ENCODE data around the gene URGCP. TPM values are rescaled to one million over a fixed set of nuclear protein-coding genes. Genes with fewer than 3 reads are reported as not detected.

Gene URGCP
- total RNA-seq, 2 donors from 2014 or later, result 15.6 to 22.1 TPM

GRCh38 chr7:43891069-43891955 lies 15.1 kb downstream of the URGCP start:
- H3K9me3 ChIP-seq, result no peaks in the 10 kb centered on the region
- WGBS, 2 donors, result 50 to 54% methylated on average over 12 of the region's 12 CpGs
- no peaks in the 10 kb centered on the region for H3K27me3 ChIP-seq
- DNase-seq (no peak), ATAC-seq (no peak)
- no peaks in the 10 kb centered on the region for H3K36me3 ChIP-seq (replicated peaks in 1 of 2; ENCODE audit: insufficient read depth in 1 of 2, low read depth in 2 of 2)
- H3K27ac ChIP-seq, result no peak overlapping the region
- intact Hi-C loops (cut with DNase I), result no loop called here
- no peak overlapping the region for H3K4me3 ChIP-seq
- TF ChIP-seq CTCF (IDR thresholded peaks at IDR 0.05), result no peak
- TF ChIP-seq POLR2A (IDR thresholded peaks at IDR 0.05), result no peak
- H3K4me1 ChIP-seq, result peaks cover 28% of the 10 kb centered on the region

- no peak overlapping the region for H3K4me3 ChIP-seq
- intact Hi-C loops (cut with DNase I), result no loop called here
- WGBS, 2 donors, result 93 to 98% methylated on average over 4 to 6 of the region's 6 CpGs
- no peaks in the 10 kb centered on the region for H3K27me3 ChIP-seq
- no peaks in the 10 kb centered on the region for H3K9me3 ChIP-seq
- TF ChIP-seq POLR2A (IDR thresholded peaks at IDR 0.05) (no peak), CTCF (IDR thresholded peaks at IDR 0.05) (no peak)
- peaks cover 28% of the 10 kb centered on the region for H3K4me1 ChIP-seq
- ATAC-seq (no peak), DNase-seq (no peak)
- no peak overlapping the region for H3K27ac ChIP-seq
- H3K36me3 ChIP-seq (replicated peaks in 1 of 2; ENCODE audit: insufficient read depth in 1 of 2, low read depth in 2 of 2), result no peaks in the 10 kb centered on the region
These were observed 15.9 kb downstream of the URGCP start for GRCh38 chr7:43890468-43890867.

GRCh38 chr7:43888993-43889945 lies 17.1 kb downstream of the URGCP start:
- Histone ChIP-seq H3K27ac (no peak overlapping the region), H3K27me3 (no peaks in the 10 kb centered on the region), H3K36me3 (replicated peaks in 1 of 2; ENCODE audit: insufficient read depth in 1 of 2, low read depth in 2 of 2) (no peaks in the 10 kb centered on the region), H3K9me3 (no peaks in the 10 kb centered on the region), H3K4me1 (peaks cover 28% of the 10 kb centered on the region), H3K4me3 (no peak overlapping the region)
- no peak for TF ChIP-seq CTCF (IDR thresholded peaks at IDR 0.05)
- TF ChIP-seq POLR2A (IDR thresholded peaks at IDR 0.05), result no peak
- DNase-seq (no peak), ATAC-seq (no peak)
- intact Hi-C loops (cut with DNase I), result no loop called here
- 85% methylated on average over 7 of the region's 7 CpGs for WGBS, 2 donors

GRCh38 chr7:43884617-43885016 lies 21.8 kb downstream of the URGCP start:
- Histone ChIP-seq H3K4me3 (no peak overlapping the region), H3K27ac (no peak overlapping the region), H3K36me3 (replicated peaks in 1 of 2; ENCODE audit: insufficient read depth in 1 of 2, low read depth in 2 of 2) (peaks cover 0 to 5% of the 10 kb centered on the region in 2 donors), H3K9me3 (no peaks in the 10 kb centered on the region), H3K27me3 (no peaks in the 10 kb centered on the region), H3K4me1 (no peaks in the 10 kb centered on the region)
- no peak for DNase-seq
- 85 to 88% methylated on average over 4 of the region's 4 CpGs for WGBS, 2 donors
- intact Hi-C loops (cut with DNase I), result no loop called here
- TF ChIP-seq POLR2A (IDR thresholded peaks at IDR 0.05) (no peak), CTCF (IDR thresholded peaks at IDR 0.05) (no peak)
- no peak for ATAC-seq
